A549 treated with dexamethasone at 1 μM for 4 hours (cell line): Measurements from ENCODE around the gene CCDC150. TPM values are rescaled to one million over a fixed set of nuclear protein-coding genes. Genes with fewer than 3 reads are reported as not detected.

ENCODE experiments used
- total RNA-seq: library from RNA; stranded (reverse); fragments of 200-300 nt; extraction: Qiagen RNA extraction; gene quantifications from 5 replicates; pipeline ENCODE4 v1.2.3, GENCODE V29; 2022

CCDC150 gene
- 3.0 to 4.9 TPM (median 4.5 TPM) in 5 replicates for total RNA-seq

GRCh38 chr2:196639180-196640030 lies at the start of gene CCDC150:
TSS of gene CCDC150 (plus strand) at chr2:196639715. CDS start at chr2:196639767, 52 bp downstream.

GRCh38 chr2:196592911-196593881 lies 46.3 kb upstream of the CCDC150 start, which contains the start of gene HECW2:
TSS of gene HECW2 (minus strand) at chr2:196593554.

Other genes starting within 250 kb of the CCDC150 start
- gene HECW2, start 46.2 kb upstream of the CCDC150 start, total RNA-seq = 1.9 to 3.4 TPM (median 2.5 TPM) in 5 replicates
- 16.1 to 22.3 TPM (median 17.5 TPM) in 5 replicates for gene GTF3C3, start 160.0 kb downstream of the CCDC150 start, total RNA-seq
- 0.05 TPM in 1 of 5 replicates, not detected in the others for gene C2orf66, start 169.6 kb downstream of the CCDC150 start, total RNA-seq